IPS DF 19.7 (cell line): ENCODE results near the gene RBM10.
"Not testable (repeated sequence)": the region's sequence is repeated elsewhere in the genome, so short reads cannot be mapped to it uniquely, and the experiment has no call there.

ENCODE experiments used
- DNase-seq: peaks from one replicate; pipeline ENCODE4 v3.0.0-alpha.2; 2013; ENCODE audit warnings: low read depth, low spot score

RBM10 gene, protein sequence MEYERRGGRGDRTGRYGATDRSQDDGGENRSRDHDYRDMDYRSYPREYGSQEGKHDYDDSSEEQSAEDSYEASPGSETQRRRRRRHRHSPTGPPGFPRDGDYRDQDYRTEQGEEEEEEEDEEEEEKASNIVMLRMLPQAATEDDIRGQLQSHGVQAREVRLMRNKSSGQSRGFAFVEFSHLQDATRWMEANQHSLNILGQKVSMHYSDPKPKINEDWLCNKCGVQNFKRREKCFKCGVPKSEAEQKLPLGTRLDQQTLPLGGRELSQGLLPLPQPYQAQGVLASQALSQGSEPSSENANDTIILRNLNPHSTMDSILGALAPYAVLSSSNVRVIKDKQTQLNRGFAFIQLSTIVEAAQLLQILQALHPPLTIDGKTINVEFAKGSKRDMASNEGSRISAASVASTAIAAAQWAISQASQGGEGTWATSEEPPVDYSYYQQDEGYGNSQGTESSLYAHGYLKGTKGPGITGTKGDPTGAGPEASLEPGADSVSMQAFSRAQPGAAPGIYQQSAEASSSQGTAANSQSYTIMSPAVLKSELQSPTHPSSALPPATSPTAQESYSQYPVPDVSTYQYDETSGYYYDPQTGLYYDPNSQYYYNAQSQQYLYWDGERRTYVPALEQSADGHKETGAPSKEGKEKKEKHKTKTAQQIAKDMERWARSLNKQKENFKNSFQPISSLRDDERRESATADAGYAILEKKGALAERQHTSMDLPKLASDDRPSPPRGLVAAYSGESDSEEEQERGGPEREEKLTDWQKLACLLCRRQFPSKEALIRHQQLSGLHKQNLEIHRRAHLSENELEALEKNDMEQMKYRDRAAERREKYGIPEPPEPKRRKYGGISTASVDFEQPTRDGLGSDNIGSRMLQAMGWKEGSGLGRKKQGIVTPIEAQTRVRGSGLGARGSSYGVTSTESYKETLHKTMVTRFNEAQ

DNA sequence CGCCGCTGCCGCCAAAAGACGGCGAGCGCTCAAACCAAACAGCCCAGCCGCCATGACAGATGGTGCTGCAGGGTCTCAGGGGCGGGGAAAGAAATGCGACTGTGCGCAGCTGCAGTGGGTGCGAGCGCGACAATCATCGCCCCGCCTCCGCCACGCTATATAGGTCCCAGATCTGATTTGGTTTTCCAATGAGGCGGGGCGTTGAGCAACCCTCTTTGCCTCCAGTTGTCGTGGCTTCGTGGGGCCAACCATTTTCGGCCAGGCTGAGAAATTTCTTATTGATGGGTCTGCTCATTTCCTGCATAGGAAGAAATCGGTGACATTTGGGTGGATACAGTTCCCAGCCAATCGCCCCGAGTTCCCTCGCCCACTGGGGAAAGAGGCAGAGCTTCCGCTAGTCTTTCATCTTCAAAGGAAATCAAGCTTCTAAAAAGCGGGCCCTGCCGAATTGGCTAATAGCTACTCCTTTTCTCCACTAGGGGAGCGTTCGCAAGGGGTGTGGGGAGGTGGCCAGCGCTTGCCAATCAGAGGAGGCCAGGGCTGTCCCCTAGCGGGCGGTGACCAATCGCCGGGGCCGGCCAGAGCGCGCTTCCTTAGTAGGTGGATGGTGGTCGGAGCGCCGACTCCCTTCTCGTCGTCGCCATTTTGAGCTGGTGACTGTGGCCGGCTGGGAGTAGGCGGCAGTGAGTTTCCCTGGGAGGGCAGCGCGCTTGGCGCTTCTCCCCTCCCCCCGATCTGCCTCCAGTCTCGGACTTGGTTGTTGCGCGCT is at the start of gene RBM10, which contains the start of gene NDUFB11:
Gene RBM10 (plus strand): TSS at position 596 of the 769 bp plus-strand sequence. CDS start 2,261 bp downstream, outside the sequence.
Gene NDUFB11 (minus strand): TSS at position 77 of the 769 bp plus-strand sequence. CDS start 23 bp downstream, at position 54.
- no peak for DNase-seq

DNA sequence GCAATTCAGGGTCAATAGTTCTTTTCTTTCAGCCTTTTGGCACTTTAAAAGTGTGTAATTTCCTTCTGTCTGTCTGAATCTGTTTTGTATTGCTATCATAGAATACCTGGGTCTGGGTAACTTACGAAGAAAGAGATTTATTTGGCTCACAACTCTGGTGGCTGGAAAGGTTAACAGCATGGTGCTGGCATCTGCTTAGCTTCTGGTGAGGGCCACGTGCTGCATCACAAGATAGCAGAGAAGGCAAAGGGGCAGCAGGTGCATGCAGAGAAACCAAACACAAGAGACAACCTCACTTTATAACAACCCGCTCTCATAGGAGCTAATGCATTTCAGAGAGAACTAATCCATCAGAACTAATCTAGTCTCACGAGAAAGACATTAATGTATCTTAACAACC is 48.0 kb upstream of the RBM10 start:
- no peak for DNase-seq

DNA sequence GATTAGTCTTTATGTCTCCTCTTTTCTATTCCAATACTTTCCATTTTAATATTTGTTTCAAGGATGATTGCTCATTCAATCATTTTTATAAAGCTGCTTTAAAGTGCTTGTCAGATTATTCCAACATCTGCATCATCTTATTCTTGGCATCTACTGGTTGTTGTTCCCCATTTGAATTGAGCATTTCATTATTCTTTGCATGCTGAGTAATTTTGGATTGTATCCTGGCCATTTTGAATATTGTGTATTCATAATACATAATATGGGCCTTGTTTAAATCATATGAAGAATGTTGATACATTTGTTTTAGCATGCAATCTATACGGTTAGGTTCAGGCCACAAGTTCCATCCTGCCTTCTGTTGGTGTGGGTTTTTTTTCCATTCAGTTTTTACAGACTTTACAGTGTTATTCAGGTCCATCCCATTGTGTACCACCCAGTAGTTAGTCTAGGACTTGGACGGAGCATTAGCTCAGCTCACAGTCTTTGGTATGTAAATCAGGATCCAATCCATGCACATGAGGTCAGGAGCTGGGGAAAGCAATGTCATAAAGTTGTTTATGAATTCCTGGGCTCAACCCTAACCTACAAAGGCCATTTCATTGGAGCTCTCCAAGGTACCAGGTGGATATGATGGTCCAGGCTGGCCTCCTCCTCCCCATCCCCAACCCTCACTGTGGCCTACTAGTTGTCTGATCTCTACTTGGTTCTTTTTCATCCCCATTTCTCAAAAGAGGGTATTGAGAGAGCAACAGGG is 46.5 kb upstream of the RBM10 start:
- no peak for DNase-seq

DNA sequence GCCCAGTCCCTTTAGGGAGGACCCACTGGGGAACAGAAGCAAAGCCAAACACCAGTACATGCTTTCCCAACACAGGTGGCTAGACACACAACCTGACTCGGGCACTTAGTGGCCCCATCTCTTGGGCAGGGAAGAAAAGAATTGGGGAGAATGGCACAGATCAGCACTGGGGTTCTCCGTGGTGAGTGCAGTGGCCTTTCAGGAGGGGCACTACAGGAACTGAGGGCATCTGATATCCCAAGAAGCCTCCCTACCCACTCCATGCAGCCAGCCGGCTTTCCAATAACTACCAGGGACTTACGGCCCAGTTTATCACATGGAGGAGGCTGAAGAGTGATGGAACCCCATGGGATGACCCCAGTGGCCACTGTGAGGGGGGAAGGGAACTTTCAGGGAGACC is 43.8 kb upstream of the RBM10 start:
- no peak for DNase-seq

DNA sequence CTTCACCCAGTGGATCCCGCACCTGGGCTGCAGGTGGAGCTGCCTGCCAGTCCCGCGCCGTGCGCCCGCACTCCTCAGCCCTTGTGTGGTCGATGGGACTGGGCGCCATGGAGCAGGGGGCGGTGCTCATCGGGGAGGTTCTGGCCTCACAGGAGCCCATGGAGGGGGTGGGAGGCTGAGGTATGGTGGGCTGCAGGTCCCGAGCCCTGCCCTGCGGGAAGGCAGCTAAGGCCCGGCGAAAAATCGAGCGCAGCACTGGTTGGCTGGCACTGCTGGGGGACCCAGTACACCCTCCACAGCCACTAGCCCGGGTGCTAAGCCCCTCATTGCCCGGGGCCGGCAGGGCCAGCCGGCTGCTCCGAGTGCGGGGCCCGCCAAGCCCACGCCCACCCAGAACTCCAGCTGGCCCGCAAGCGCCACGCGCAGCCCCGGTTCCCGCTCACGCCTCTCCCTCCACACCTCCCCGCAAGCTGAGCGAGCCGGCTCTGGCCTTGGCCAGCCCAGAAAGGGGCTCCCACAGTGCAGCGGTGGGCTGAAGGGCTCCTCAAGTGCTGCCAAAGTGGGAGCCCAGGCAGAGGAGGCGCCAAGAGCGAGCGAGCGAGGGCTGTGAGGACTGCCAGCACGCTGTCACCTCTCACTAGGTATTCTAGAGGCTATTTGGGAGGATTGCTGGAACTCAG is 33.9 kb upstream of the RBM10 start:
- not testable (repeated sequence) for DNase-seq

DNA sequence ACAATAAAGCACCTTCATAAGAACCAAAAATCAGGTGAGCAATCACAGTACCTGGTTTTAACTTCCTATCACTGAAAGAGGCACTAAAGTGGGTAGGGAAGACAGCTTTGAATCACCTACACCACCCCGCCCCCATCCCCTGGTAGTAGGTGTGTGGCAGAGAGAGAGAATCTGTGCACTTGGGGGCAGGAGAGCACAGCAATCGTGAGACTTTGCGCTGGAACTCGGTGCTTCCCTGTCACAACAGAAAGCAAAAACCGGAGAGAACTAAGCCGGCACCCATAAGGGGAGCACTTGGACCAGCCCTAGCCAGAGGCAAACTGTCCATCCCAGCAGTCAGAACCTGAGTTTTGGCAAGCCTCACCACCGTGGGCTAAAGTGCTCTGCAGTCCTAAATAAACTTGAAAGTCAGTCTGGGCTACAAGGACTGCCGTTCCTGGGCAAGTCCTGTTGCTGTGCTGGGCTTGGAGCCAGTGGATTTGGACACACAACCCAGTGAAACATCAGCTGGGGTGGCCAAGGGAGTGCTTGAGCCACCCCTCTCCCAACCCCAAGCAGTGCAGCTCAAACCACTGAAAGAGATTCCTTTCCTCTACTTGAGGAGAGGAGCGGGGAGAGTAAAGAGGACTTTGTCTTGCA is 32.6 kb upstream of the RBM10 start:
- DNase-seq: no peak

DNA sequence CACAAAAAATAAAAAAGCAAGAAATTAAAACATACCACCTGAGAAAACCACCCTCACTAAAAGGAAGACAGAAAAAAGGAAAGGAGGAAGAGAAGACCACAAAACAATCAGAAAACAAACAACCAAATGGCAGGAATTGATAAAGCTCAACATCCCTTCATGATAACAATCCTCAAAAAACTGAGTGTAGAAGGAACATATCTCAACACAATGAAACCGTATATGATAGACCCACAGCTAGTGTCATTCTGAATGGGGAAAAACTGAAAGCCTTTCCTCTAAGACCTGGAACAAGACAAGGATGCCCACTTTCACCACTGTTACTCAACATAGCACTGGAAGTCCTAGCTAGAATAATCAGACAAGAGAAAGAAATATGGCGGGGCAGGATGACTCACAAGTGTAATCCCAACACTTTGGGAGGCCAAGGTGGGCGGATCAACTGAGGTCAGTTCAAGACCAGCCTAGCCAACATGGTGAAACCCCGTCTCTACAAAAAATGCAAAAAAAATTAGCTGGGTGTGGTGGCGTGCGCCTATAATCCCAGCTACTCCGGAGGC is 28.4 kb upstream of the RBM10 start:
- DNase-seq: not testable (repeated sequence)

DNA sequence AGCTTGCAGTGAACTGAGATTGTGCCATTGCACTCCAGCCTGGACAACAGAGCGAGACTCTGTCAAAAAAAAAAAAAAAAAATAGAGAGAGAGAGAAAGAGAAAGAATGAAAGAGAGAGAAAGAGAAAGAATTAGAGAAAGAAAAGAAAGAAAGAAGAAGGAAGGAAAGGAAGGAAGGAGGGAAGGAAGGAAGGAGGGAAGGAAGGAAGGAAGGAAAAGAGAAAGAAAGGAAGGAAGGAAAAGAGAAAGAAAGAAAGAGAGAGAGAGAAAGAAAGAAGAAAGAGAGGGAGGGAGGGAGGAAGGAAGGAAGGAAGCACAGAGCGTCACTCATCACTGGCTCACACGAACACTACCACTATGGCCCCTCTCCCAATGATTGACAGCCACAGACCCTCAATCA is 20.6 kb upstream of the RBM10 start:
- not testable (repeated sequence) for DNase-seq

DNA sequence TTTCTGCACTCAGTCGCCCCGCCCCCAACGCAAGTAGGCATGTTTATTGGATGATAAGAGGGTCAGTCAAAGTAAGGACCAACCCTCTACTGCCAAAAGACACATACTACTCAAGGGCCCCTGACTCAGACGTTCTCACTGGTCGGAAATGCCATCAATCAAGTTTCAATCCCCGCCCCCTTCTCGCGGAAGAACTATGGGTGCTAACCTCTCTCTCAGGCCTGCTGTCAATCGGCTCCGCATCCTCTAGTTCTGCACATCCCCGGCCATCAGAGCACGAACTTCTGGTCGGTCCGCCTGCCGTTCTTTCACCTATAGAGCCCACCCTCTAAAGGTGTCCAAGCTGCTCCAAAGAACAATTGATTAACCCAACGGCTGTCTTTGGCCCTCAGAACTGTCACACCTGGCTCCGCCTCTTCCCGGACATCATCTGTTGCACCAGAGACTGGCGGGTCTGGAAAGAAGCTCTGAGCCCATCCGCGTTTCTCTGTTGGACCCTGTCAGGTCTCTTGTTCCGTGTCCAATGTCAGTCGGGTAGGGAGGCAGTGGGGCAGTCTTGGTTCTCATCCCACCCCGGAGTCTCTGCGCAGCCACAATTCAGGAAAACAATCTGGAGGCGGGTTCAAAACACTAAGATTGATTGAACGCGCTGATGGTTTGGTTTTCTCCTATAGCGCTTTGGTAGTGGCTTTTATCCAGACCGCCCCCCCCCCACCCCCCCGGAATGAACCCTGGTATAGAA is 15.7 kb upstream of the RBM10 start:
- no peak for DNase-seq

DNA sequence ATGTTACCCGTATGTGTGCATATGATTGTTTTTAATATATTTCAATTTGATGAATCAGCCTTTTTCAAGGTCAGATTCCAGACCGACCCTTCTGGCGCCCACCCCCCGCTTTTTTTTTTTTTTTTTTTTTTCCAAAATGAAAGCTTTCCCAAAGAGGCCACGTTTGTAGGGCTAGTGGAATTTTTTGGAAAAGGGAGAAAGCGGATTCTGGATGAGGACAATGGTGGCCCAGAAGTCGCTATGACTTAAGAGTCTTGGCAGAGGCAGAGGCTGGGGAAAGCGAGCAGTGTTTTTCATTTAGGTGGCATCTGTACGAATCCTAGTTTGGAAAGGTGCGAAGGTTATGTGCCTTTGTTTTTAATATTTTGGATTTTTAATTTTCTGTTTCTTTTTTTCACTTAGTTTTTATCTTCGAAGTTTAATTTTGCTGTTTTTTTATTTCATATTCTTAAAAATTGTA is 15.1 kb upstream of the RBM10 start:
- no peak for DNase-seq

DNA sequence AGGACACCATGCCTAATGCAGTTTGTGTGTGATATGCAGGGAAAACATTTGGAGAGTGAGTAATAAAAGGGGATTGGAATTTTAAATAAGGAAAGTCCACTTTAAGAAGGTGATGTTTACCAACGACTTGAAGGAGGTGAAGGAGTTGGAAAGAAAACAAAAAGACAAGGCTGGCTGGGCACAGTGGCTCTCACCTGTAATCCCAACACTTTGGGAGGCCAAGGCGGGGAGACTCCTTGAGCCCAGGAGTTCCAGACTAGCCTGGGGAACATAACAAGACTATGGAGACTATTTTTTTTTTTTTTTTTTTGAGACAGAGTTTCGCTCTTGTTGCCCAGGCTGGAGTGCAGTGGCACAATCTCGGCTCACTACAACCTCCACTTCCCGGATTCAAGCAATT is 11.5 kb upstream of the RBM10 start:
- DNase-seq: no peak

DNA sequence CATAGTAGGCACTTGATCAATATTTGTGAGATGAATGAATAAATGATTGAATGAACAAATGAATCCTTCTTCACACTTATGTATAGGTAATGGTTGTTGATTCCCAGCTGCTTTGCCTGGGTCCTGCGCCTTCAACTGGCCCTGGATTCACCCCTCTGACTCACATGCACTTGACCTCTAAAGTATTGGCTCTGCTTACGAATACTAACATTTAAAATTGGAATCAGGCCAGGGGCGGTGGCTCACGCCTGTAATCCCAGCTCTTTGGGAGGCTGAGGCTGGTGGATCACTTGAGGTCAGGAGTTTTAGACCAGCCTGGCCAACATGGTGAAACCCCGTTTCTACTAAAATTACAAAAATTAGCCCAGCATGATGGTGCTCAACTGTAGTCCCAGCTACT is 9.4 kb upstream of the RBM10 start:
- DNase-seq: not testable (repeated sequence)

DNA sequence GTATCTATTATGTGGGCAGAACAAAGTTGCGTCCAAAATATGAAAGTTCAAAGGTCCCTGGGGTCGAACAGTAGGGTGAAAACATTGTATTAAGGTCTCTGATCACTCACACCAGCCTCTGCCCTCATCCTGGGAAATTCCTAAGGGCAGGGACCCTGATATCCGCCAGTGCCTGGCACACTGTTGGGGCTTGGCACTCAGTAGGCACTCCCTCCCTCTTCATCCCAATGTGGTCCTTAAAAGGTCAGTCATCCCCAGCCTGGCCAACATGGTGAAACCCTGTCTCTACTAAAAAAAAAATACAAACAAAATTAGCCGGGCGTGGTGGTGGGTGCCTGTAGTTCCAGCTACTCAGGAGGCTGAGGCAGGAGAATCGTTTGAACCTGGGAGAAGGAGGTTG is 6.8 kb upstream of the RBM10 start:
- no peak for DNase-seq

DNA sequence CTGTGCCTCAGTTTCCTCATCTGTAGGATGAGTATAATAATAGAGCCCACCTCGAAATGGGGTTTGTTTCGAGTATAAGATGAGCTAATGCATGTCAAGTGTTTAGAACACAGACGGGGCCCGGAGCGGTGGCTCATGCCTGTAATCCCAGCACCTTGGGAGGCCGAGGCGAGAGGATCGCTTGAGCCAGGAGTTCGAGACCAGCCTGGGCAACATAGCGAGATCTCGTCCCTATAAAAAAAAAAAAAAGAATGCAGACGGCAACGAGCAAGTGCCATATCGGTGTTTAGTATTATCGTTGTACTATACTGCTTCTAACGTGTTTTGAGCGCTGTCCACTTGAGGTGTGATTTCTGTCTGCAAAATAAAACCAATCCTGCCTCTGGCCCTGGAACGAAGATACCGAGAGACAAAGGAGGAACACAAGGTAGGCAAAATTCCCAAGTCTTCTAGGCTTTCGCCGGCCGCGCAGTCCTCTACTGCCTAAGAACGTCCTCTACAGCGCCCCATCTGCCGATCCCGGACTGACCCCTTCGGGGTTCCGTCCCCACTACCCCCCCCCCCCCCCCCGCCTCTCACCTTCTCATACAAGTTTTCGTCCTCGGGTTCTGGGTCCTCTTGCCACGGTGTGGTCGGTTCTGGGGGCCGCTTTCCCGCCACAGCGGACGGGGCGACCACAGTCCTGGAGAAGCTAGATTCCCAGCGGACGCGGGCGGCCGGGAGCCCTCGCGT is 961 bp upstream of the RBM10 start:
- no peak for DNase-seq

DNA sequence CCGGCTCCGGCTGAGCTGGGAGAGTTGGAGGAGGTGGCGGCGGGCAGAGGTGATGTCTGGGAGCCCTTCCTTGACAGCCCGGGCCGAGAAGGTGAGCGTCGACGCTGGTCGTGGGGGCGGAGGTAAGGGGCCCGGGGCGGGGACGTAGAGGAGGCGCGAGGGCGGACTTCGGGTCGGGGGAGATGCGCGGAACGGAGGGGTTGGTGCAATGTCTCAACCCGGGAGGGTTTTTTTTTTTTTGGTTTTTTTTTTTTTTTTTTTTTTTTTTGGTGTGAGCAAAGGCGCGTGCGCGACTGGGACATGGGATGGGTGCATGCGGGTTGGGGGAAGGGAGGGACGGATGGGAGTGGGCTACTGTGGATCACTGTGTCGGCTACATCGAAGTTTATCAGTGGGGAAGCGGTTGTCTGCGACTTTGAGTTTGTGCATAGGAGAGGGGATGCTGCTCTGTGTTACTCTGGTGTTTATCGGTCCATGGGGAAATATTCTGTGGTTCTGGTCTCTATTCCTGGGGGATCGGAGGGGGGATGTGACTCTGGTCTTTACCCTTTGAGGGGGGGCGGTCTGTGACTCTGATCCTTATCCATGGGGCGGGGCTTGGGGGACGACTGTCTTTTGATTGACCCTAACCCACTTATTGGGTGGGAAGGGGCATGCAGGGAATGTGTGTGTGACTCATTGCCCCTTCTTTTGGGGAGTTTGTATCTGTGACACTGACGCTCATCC is 537 bp downstream of the RBM10 start:
- DNase-seq: no peak

DNA sequence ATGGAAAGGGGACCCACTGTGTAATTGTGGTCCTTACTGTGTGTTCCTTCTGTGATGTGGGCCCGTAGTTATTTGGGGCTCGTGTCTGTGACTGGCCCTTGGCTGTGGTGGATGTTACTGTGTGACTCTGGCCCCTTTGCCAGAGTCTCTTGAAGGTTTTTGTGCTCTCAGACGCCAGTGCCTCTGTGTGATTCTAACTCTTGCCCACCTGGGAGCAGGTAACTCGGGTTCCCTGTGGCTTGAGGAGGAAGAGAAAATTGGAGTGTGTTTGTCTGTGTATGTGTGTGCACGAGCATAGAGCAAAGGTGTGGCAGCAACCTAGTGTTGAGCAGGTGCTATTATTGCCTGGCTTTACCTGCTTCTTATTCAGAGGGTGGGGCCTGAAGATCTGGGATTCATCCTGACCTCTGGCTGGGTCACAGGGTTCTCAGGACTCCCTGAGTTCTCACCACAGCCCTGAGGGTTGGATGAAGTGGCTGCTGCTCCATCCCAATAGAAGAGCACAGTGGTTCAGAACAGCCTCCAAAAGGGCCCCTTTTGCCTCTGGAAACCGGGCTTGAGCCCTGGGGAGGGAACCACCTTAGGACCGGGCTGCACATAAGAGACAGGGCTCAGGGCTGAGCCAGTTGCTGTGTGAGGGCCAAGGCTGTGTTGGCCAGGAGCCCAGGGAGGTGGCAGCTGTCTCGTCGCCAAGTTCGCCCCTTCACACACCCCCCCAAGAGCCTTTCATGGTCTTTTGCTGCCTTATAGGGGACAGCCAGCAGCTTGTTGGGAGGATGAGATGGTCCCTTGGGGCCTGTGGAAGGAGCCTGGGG is 1.3 kb downstream of the RBM10 start:
- DNase-seq: no peak
